ENCODE data around the gene ZDHHC11B.
"Not testable (repeated sequence)": the region's sequence is repeated elsewhere in the genome, so short reads cannot be mapped to it uniquely, and the experiment has no call there.

GRCh38 chr5:708848-709517, 75.5 kb downstream of the ZDHHC11B start:
- TF ChIP-seq POLR2A (IDR thresholded peaks at IDR 0.05), result not testable (repeated sequence)
- TF ChIP-seq, protein P1, sequence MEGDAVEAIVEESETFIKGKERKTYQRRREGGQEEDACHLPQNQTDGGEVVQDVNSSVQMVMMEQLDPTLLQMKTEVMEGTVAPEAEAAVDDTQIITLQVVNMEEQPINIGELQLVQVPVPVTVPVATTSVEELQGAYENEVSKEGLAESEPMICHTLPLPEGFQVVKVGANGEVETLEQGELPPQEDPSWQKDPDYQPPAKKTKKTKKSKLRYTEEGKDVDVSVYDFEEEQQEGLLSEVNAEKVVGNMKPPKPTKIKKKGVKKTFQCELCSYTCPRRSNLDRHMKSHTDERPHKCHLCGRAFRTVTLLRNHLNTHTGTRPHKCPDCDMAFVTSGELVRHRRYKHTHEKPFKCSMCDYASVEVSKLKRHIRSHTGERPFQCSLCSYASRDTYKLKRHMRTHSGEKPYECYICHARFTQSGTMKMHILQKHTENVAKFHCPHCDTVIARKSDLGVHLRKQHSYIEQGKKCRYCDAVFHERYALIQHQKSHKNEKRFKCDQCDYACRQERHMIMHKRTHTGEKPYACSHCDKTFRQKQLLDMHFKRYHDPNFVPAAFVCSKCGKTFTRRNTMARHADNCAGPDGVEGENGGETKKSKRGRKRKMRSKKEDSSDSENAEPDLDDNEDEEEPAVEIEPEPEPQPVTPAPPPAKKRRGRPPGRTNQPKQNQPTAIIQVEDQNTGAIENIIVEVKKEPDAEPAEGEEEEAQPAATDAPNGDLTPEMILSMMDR (IDR thresholded peaks at IDR 0.05), result not testable (repeated sequence)
